Mesothelial cell of epicardium (in vitro differentiated cells): Measurements from ENCODE around the gene HOXD3. TPM values are rescaled to one million over a fixed set of nuclear protein-coding genes. Genes with fewer than 3 reads are reported as not detected.

Experiments
- DNase-seq, 2 experiments: peaks; one replicate each; pipeline ENCODE4 v3.0.0; 2021; ENCODE audit warnings: low spot score in 2 of 2; ENCODE audit not compliant: unreplicated experiment in 2 of 2
- H3K27ac Mint-ChIP-seq: 2 replicates; pipeline ENCODE4 v1.8.0; 2021; ENCODE audit warnings: mixed read lengths
- H3K27me3 Mint-ChIP-seq: 2 replicates; pipeline ENCODE4 v1.8.0; 2021; ENCODE audit warnings: low read depth, mixed read lengths
- H3K36me3 Mint-ChIP-seq: 2 replicates; pipeline ENCODE4 v1.8.0; 2021; ENCODE audit warnings: mixed read lengths
- H3K4me1 Mint-ChIP-seq: 2 replicates; pipeline ENCODE4 v1.8.0; 2021; ENCODE audit warnings: mixed read lengths
- H3K4me3 Mint-ChIP-seq: 2 replicates; pipeline ENCODE4 v1.8.0; 2021; ENCODE audit warnings: mild to moderate bottlenecking, moderate library complexity, mixed read lengths
- H3K9me3 Mint-ChIP-seq: 2 replicates; pipeline ENCODE4 v1.8.0; 2021; ENCODE audit warnings: mixed read lengths
- CTCF ChIP-seq: fragments of 200-600 bp; sonication (generic); IDR thresholded peaks from one replicate; pipeline ENCODE4 v1.5.0; 2021; ENCODE audit warnings: antibody characterized with exemption; ENCODE audit not compliant: unreplicated experiment
- total RNA-seq: library from RNA; stranded (reverse); gene quantifications from 3 replicates; pipeline ENCODE4 v1.2.1, GENCODE V29; 2021

Gene HOXD3
- total RNA-seq, 1 donor from 2014 or later, result 1.1 TPM

DNA sequence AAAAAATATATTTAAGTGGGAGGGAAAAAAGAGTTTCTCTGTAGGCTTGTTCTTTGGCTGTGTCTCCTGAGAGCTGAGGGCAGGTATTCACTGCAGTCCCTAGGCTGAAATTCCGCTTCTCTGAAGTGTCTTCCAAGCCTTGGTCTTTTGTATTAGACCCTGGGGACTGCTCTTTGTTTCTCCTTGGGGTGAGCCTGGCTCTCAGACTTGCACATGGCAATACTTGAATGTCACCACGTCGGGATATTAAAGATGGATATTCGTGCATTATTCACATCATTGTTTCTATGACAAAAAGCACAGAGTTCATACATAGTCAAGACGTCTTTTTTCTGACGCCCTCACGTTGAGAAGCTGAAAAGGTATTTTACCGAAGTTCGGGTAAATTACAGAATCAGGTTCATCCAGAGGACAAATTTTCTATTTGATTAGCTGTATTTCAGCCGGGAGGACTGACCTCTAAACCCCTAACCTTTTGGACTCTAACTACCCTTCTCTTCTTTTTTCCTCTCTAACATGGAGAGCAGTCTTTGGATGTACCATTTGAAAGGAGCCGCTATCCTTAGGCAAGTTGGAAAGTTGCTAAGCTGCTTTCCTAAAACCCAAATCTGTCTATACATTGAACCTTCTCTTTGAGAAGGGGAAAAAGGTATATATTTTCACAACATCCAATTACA, 2.4 kb upstream of the HOXD3 start:
- no peak for DNase-seq
- no peak for TF ChIP-seq CTCF
- H3K4me3 Mint-ChIP-seq, result no peak overlapping the region
- H3K9me3 Mint-ChIP-seq, result no peaks in the 10 kb centered on the region
- H3K4me1 Mint-ChIP-seq, result peaks cover 12% of the 10 kb centered on the region
- H3K36me3 Mint-ChIP-seq, result no peaks in the 10 kb centered on the region
- peaks cover 96% of the 10 kb centered on the region for H3K27me3 Mint-ChIP-seq
- H3K27ac Mint-ChIP-seq, result no peak overlapping the region

GRCh38 chr2:176155356-176156044, 1.6 kb upstream of the HOXD3 start:
- H3K4me3 Mint-ChIP-seq, result no peak overlapping the region
- H3K9me3 Mint-ChIP-seq, result no peaks in the 10 kb centered on the region
- DNase-seq, result no peak
- no peaks in the 10 kb centered on the region for H3K36me3 Mint-ChIP-seq
- peaks cover 14% of the 10 kb centered on the region for H3K4me1 Mint-ChIP-seq
- H3K27me3 Mint-ChIP-seq, result peaks cover 96% of the 10 kb centered on the region
- H3K27ac Mint-ChIP-seq, result no peak overlapping the region
- no peak for TF ChIP-seq CTCF

DNA sequence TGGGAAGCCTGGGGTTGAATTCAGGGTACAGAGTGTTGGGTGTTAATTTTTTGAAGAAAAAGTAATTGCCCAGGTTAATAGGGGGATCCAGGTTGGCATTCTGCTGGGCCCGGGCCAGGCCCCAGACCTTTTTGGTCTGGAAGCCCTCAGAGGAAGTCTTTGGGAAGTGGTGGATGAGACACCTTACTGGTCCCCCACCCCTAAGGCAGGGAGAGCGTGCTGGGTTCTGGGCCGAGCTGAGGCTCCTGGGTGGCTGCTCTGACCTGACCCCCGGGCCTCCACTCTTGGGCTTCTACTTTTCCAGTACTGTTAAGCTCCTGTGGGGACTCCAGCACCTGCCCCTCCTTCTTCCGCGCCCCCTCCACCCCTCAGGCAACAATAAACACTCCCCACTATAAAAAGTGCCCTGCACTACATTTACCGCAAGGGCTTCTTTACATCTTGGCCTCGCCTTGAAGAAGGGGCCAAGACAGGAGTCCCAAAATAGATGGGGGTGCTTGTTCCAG, 753 bp upstream of the HOXD3 start:
- no peak for TF ChIP-seq CTCF
- Mint-ChIP-seq H3K27ac (no peak overlapping the region), H3K36me3 (no peaks in the 10 kb centered on the region), H3K9me3 (no peaks in the 10 kb centered on the region), H3K4me3 (no peak overlapping the region), H3K27me3 (peaks cover 96% of the 10 kb centered on the region), H3K4me1 (peaks cover 15% of the 10 kb centered on the region)
- no peak for DNase-seq

- Mint-ChIP-seq H3K4me1 (peaks cover 13% of the 10 kb centered on the region), H3K27me3 (peaks cover 97% of the 10 kb centered on the region), H3K36me3 (no peaks in the 10 kb centered on the region), H3K4me3 (peak overlapping the region; percentile 22), H3K27ac (no peak overlapping the region), H3K9me3 (no peaks in the 10 kb centered on the region)
- no peak for DNase-seq
- no peak for TF ChIP-seq CTCF
Measured at GRCh38 chr2:176157499-176158185, 535 bp downstream of the HOXD3 start.

GRCh38 chr2:176158186-176158591, 1.1 kb downstream of the HOXD3 start:
- Mint-ChIP-seq H3K4me1 (peaks cover 13% of the 10 kb centered on the region), H3K4me3 (peak overlapping the region; percentile 19), H3K36me3 (no peaks in the 10 kb centered on the region), H3K9me3 (no peaks in the 10 kb centered on the region), H3K27me3 (peaks cover 96% of the 10 kb centered on the region), H3K27ac (no peak overlapping the region)
- DNase-seq, result no peak
- TF ChIP-seq CTCF, result no peak
